DOHH2 (cell line): ENCODE data around the gene IFNL4.

Experiments used
- CTCF ChIP-seq: fragments of 200-600 bp; sonication (generic); IDR thresholded peaks from one replicate; pipeline ENCODE4 v1.5.1; 2014; ENCODE audit warnings: antibody characterized with exemption, mild to moderate bottlenecking, low read depth, low read length; ENCODE audit not compliant: poor library complexity, severe bottlenecking
- EZH2phosphoT487 ChIP-seq: fragments of 200-600 bp; sonication (generic); IDR thresholded peaks from 2 replicates; pipeline ENCODE4 v1.6.1; 2017; ENCODE audit warnings: borderline replicate concordance, mild to moderate bottlenecking, antibody characterized with exemption, low read length, moderate library complexity, mixed read lengths

GRCh38 chr19:39296906-39297305, 48.2 kb upstream of the IFNL4 start:
- TF ChIP-seq CTCF (no peak), EZH2phosphoT487 (no peak)
